Caco-2 (cell line): ENCODE data around the gene PSD. TPM values are rescaled to one million over a fixed set of nuclear protein-coding genes. Genes with fewer than 3 reads are reported as not detected.
A peak's percentile ranks its signal among the peaks of the same experiment; 100 is the strongest.

Experiments used
- BruUV-seq: library from RNA; stranded (reverse); fragments of 400-500 nt; replicated peaks from 2 replicates; lab custom pipeline; 2021; lab: Mats Ljungman, UMichigan
- CTCF ChIA-PET: fragments of 300-600 bp; sonication (Branson Sonifier 250); formaldehyde crosslinking; loops from one replicate; lab custom pipeline; 2022; ENCODE audit warnings: antibody characterized with exemption; lab: Charles Lee
- POLR2A ChIA-PET: fragments of 300-600 bp; sonication (Branson Sonifier 250); formaldehyde crosslinking; loops from one replicate; lab custom pipeline; 2022; ENCODE audit warnings: antibody characterized with exemption; lab: Charles Lee
- DNase-seq, 2 experiments: peaks; one replicate each; pipeline versions ENCODE4 v3.0.0 to v3.0.0-alpha.2; 2020 to 2022
- H3K27me3 ChIP-seq: replicated peaks from 2 replicates; pipeline ENCODE4 v1.6.0; 2011; ENCODE audit warnings: low read length; ENCODE audit not compliant: control insufficient read depth, insufficient read depth
- H3K36me3 ChIP-seq: 2 replicates; pipeline ENCODE4 v1.5.1; 2011; ENCODE audit warnings: low read length; ENCODE audit not compliant: control insufficient read depth, insufficient read depth
- H3K4me1 ChIP-seq: fragments of 250-450 bp; sonication (Bioruptor Pico); 2 replicates; pipeline ENCODE4 v1.5.1; 2020; ENCODE audit warnings: mild to moderate bottlenecking
- H3K4me3 ChIP-seq: 2 replicates; pipeline ENCODE4 v1.5.1; 2011; ENCODE audit warnings: low read depth, mild to moderate bottlenecking, control low read depth, low read length
- H3K9me3 ChIP-seq: fragments of 250-450 bp; sonication (Bioruptor Pico); 2 replicates; pipeline ENCODE4 v1.5.1; 2020; ENCODE audit warnings: mild to moderate bottlenecking, moderate library complexity
- H3K27ac Mint-ChIP-seq: one replicate; pipeline ENCODE4 v1.8.0; 2022; ENCODE audit warnings: mixed read lengths; ENCODE audit not compliant: unreplicated experiment
- H3K27me3 Mint-ChIP-seq: one replicate; pipeline ENCODE4 v1.8.0; 2022; ENCODE audit warnings: mixed read lengths; ENCODE audit not compliant: insufficient read depth, unreplicated experiment
- H3K36me3 Mint-ChIP-seq: one replicate; pipeline ENCODE4 v1.8.0; 2022; ENCODE audit warnings: mild to moderate bottlenecking, mixed read lengths; ENCODE audit not compliant: insufficient read depth, unreplicated experiment
- H3K4me1 Mint-ChIP-seq: one replicate; pipeline ENCODE4 v1.8.0; 2022; ENCODE audit warnings: low read depth, mixed read lengths; ENCODE audit not compliant: unreplicated experiment
- H3K4me3 Mint-ChIP-seq: one replicate; pipeline ENCODE4 v1.8.0; 2022; ENCODE audit warnings: mild to moderate bottlenecking, moderate library complexity, mixed read lengths; ENCODE audit not compliant: unreplicated experiment
- H3K9me3 Mint-ChIP-seq: one replicate; pipeline ENCODE4 v1.8.0; 2022; ENCODE audit warnings: mixed read lengths; ENCODE audit not compliant: unreplicated experiment
- CTCF ChIP-seq, 2 experiments: fragments of 200-600 bp in 1 of 2; IDR thresholded peaks; 1 replicate in 1 of 2; 2 replicates in 1 of 2; pipeline versions ENCODE4 v1.5.1 to v1.8.0; 2011 to 2022; ENCODE audit warnings: antibody characterized with exemption in 1 of 2, control low read depth in 1 of 2, inconsistent platforms in 1 of 2, low read depth in 1 of 2, low read length in 1 of 2, mild to moderate bottlenecking in 1 of 2, moderate library complexity in 1 of 2; ENCODE audit not compliant: insufficient read depth in 1 of 2, severe bottlenecking in 1 of 2, unreplicated experiment in 1 of 2
- intact Hi-C: fragments of 100-400 bp; cut with micrococcal nuclease; formaldehyde crosslinking; loops from one replicate; pipeline ENCODE4 v1.10.0; 2022; ENCODE audit not compliant: unreplicated experiment
- total RNA-seq: library from RNA; stranded (reverse); gene quantifications from 2 replicates; pipeline ENCODE4 v1.2.3, GENCODE V29; 2022

Gene PSD
- total RNA-seq, 1 experiment from 2014 or later = 2.8 TPM

- intact Hi-C loops = loop anchor here (5.0 kb wide), 1 partner anchor 159 kb away; no protein-coding TSS in a partner anchor
- DNase-seq = no peak
These were observed 4.9 kb upstream of the PSD start for GRCh38 chr10:102423372-102423968.

DNA sequence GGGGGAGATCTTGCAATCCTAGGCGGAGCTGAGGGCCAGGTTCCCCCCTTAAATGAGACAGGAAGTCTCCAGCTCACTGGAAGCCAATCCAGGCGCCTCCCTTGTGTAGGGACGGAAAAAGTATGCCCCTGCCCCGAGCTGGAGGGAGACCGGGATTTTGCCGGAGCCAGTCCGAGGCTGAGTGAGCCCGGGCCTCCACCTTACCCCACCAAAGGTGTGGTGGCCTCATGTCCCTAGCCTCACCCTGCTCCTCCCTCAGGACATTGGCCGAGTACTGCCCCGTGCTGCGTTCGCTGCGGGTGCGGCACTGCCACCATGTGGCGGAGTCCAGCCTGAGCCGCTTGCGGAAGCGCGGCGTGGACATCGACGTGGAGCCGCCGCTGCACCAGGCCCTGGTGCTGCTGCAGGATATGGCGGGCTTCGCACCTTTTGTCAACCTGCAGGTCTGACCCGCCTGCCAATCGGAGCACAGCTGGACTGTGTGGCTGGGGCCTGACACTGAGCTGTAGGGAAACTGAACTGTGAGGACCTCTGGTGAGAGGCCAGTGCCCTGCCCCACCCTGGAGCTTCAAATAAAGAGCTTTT lies 4.1 kb upstream of the PSD start:
- peak; percentile 84 to 95 for TF ChIP-seq CTCF (IDR thresholded peaks at IDR 0.05; ENCODE audit: insufficient read depth in 1 of 2, low read depth in 1 of 2, low read length in 1 of 2, severe bottlenecking in 1 of 2, unreplicated experiment in 1 of 2)
- H3K36me3 Mint-ChIP-seq = peaks cover 33% of the 10 kb centered on the region
- H3K9me3 ChIP-seq = no peaks in the 10 kb centered on the region
- H3K9me3 Mint-ChIP-seq = no peaks in the 10 kb centered on the region
- ChIA-PET POLR2A (interaction anchor here (0.6 to 2.7 kb wide), 3 partner anchors 10 to 28 kb away, joined by 3 to 20 read pairs (median 8); partner anchors contain the start of gene CUEDC2), CTCF (interaction anchor here (0.7 to 5.3 kb wide), 15 partner anchors 10 to 253 kb away, joined by 3 to 37 read pairs (median 5); partner anchors contain the start of genes CUEDC2, ELOVL3 and NFKB2)
- DNase-seq = peak; percentile 90 to 92
- H3K27ac Mint-ChIP-seq = peak overlapping the region; percentile 97
- TSS peak; percentile 42 for BruUV-seq
- intact Hi-C loops = loop anchor here (1.0 to 5.0 kb wide), 4 partner anchors 10 to 160 kb away; partner anchors contain the start of gene CUEDC2
- H3K4me3 Mint-ChIP-seq = peak overlapping the region; percentile 99
- peak overlapping the region; percentile 83 for H3K4me3 ChIP-seq
- H3K27me3 ChIP-seq = no peaks in the 10 kb centered on the region
- peaks cover 7% of the 10 kb centered on the region for H3K4me1 Mint-ChIP-seq
- H3K27me3 Mint-ChIP-seq = no peaks in the 10 kb centered on the region
- 0 out of 2 replicates have a peak, but pooled peaks cover 1% of the 10 kb centered on the region for H3K36me3 ChIP-seq
- peaks cover 9% of the 10 kb centered on the region; the same call in 1 of the 2 replicates for H3K4me1 ChIP-seq

More at GRCh38 chr10:102423372-102423968, 4.9 kb upstream of the PSD start:
- Mint-ChIP-seq H3K27ac (no peak overlapping the region), H3K27me3 (no peaks in the 10 kb centered on the region), H3K36me3 (peaks cover 33% of the 10 kb centered on the region), H3K9me3 (no peaks in the 10 kb centered on the region), H3K4me3 (no peak overlapping the region), H3K4me1 (peaks cover 7% of the 10 kb centered on the region)
- Histone ChIP-seq H3K27me3 (no peaks in the 10 kb centered on the region), H3K9me3 (no peaks in the 10 kb centered on the region), H3K4me3 (no peak overlapping the region; the same call in 1 of the 2 replicates), H3K4me1 (peaks cover 5% of the 10 kb centered on the region; the same call in 1 of the 2 replicates), H3K36me3 (0 out of 2 replicates have a peak, but pooled peaks cover 1% of the 10 kb centered on the region)
- ChIA-PET CTCF (interaction anchor here (0.7 to 5.3 kb wide), 8 partner anchors 9 to 254 kb away, joined by 3 to 37 read pairs (median 9); partner anchors contain the start of genes CUEDC2, ELOVL3 and NFKB2), POLR2A (interaction anchor here (0.6 to 2.7 kb wide), 3 partner anchors 9 to 178 kb away, joined by 3 to 20 read pairs (median 4); partner anchors contain the start of genes CUEDC2 and GBF1)
- BruUV-seq = TSS peak; percentile 27
- TF ChIP-seq CTCF (IDR thresholded peaks at IDR 0.05; ENCODE audit: insufficient read depth in 1 of 2, low read depth in 1 of 2, low read length in 1 of 2, severe bottlenecking in 1 of 2, unreplicated experiment in 1 of 2) = no peak
